Omental fat pad (tissue), 4 donors: Measurements from ENCODE around the gene CASK. TPM values are rescaled to one million over a fixed set of nuclear protein-coding genes. Genes with fewer than 3 reads are reported as not detected.
"Not testable (repeated sequence)": the region's sequence is repeated elsewhere in the genome, so short reads cannot be mapped to it uniquely, and the experiment has no call there.

Experiments used
- ATAC-seq: fragments of 150-250 bp; one replicate; pipeline ENCODE4 v1.9.1; 2016; ENCODE audit warnings: mild to moderate bottlenecking, moderate library complexity; ENCODE audit not compliant: low FRiP score
- DNase-seq: peaks from one replicate; pipeline ENCODE4 v3.0.0-alpha.2; 2019; ENCODE audit warnings: low spot score
- total RNA-seq, 4 donors: library from RNA; depleted of rRNA; stranded (reverse); fragments of >200 nt; gene quantifications; one replicate each; pipeline ENCODE4 v1.1.0, GENCODE V29; 2016
- TF ChIP-seq, protein P1 (sequence below), 3 donors: fragments of 450-650 bp; IDR thresholded peaks; one replicate each; pipeline ENCODE4 v1.5.1; 2016 to 2017; ENCODE audit warnings: antibody characterized with exemption in 3 of 3, mild to moderate bottlenecking in 3 of 3, moderate library complexity in 2 of 3

Gene CASK
- total RNA-seq, 4 donors from 2014 or later: 26.8 to 42.4 (median 32.9) TPM

DNA sequence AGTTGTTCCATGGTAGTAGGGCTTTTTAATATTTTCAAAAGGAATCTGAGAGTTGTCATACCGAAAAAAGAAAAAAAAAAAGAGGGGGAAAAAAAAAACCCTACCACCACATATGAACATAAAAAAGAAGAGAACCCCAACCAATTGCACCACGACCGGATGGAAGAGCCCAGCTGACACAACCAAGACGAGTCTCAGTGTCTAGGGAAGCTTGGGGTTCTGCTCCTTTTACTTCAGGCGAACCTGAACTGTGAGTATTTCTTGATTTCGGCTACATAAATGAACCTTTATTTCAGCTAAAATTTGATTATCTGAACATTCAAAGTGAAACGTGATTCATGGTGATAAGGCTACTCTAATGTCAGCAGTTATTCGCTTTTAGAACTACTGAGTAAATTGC is 234.5 kb downstream of the CASK start, which contains the start of gene GPR34:
Gene GPR34 (plus strand): TSS at position 139 of the 400 bp plus-strand sequence. CDS start 6,661 bp downstream, outside the sequence.
- DNase-seq (no peak), ATAC-seq (no peak)
- TF ChIP-seq, protein P1, sequence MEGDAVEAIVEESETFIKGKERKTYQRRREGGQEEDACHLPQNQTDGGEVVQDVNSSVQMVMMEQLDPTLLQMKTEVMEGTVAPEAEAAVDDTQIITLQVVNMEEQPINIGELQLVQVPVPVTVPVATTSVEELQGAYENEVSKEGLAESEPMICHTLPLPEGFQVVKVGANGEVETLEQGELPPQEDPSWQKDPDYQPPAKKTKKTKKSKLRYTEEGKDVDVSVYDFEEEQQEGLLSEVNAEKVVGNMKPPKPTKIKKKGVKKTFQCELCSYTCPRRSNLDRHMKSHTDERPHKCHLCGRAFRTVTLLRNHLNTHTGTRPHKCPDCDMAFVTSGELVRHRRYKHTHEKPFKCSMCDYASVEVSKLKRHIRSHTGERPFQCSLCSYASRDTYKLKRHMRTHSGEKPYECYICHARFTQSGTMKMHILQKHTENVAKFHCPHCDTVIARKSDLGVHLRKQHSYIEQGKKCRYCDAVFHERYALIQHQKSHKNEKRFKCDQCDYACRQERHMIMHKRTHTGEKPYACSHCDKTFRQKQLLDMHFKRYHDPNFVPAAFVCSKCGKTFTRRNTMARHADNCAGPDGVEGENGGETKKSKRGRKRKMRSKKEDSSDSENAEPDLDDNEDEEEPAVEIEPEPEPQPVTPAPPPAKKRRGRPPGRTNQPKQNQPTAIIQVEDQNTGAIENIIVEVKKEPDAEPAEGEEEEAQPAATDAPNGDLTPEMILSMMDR (IDR thresholded peaks at IDR 0.05): no peak

DNA sequence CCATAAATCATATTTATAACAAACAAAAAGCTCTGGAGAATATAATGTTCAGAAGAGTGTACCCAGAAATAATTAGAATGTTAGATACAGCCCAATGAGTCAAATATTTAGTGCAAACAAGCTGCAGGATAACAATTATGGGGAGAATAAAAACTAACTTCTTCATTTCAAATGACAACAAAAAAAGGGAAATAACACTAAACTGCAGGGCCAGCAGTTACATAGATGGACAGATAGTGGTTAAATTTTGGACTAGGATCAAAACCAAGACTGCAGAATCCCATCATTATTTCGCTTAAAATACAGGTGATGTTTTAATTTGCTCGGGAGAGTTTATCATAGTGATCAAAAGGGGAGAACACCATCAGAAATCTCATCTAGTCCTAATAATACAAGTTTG is 235.2 kb downstream of the CASK start:
- ATAC-seq: no peak
- TF ChIP-seq, protein P1 (IDR thresholded peaks at IDR 0.05): no peak
- no peak for DNase-seq

DNA sequence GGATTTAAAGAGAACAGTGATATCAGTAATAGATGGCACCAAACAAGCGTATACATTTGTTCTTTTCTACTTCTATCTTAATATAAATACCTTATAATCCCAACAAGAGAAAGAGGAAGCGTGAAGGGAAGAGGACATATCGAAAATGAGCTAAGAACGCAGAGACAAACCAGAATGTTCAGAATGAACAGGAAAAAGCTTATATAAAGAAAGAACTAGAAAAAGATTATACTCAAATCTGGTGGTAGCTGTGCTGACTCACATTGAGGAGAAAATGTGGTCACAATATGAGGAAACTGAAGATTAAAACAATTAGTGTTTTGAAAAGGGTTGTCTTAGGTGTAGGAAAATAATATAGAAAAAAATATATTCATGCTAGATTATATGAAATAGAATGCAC is 236.6 kb downstream of the CASK start:
- DNase-seq: no peak
- TF ChIP-seq, protein P1 (IDR thresholded peaks at IDR 0.05): no peak
- ATAC-seq: no peak

DNA sequence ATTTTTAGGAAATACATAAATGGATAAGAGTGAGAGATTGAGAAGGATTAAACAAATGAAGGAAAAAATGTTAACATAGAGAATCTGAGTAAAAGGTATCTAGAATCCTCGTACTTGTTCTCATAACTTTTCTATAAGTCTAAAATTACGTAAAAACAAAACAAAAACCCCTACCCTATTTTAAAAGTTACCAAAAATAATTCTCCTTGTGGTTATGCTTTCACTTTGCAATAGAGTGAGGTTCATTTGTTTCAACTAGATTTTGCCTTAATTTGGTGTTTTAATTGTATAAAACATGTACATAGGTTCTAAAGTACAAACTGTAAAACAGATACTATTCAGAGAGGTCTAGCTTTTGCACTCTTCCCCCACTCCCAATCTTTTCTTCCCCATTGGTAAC is 238.4 kb downstream of the CASK start:
- ATAC-seq (no peak), DNase-seq (no peak)
- TF ChIP-seq, protein P1 (IDR thresholded peaks at IDR 0.05): no peak

DNA sequence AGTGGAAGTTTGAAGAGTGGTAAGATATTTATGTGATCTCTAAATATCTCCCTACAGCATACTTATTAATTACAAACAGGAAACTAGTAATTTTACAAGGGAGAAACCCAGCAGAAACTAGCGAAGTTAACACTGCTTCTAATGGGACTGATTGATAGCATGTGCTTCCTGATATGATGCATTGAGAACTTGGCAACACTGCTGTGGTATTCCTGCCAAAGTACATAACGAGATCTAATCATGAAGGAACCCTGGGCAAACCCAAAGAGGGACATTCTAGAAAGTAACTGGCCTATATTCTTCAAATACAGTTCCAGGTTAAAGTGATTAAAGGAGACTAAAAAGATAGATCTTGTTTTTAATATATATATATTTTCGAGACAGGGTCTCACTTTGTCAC is 239.2 kb downstream of the CASK start:
- no peak for DNase-seq
- ATAC-seq: no peak
- TF ChIP-seq, protein P1 (IDR thresholded peaks at IDR 0.05): no peak

DNA sequence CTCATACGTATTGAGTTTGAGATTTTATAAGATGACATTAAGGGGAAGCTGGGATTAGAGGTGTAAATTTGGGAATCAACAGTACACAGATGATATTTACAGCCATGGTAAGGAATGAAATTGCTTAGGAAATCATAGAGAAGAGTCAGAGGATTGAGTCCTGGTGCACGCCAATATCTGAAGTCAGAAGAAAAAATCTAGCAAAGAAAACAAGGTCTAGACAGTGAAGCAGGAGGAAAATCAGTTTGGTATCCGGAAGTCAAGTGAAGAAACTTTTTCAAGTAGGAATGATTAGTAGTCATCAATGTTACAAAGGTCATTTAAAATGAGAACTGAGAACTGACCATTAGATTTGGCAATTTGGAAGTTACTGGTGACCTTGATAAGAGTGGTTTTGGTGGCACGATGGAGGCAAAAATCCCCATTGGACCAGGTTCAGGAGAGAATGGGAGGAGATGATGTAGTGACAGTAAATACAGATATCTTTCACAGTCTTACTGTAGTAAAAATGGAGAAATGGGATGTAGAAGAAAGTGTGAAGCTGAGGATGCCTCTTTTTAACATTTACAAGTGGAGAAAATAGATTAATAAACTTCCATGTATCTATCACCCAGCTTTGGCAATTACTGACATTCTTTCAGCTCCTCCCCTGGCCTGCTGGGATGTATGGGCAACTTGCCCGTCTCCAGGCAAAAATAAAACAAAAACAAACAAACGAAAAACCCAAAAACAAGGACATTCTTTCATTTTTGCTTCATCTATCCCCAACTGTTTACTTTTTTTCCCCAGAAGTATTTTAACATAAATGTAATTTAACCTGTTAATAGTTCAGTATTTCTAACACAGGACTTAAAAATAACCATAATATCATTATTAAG is 245.9 kb downstream of the CASK start:
- DNase-seq (no peak), ATAC-seq (no peak)
- TF ChIP-seq, protein P1 (IDR thresholded peaks at IDR 0.05): no peak

DNA sequence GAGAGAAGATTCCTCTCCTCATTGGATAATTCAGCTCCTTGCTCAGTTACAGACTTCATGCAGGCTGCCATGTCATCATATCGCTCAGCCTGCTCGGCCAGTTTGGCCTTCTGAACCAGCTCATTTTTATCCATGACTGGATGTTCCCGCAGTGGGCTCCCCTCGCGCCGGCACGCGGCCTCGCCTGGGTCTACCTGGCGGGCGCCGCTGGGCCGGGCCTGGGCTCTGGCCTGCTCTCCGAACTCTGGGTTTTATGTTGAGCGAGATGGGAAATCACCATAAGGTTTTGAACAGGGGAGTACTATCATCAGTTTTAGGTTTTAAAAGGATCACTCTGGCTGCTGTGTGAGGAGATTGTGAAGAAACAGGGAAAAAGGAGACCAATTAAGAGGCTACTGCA is 247.0 kb downstream of the CASK start:
- ATAC-seq: not testable (repeated sequence)

More for the DNA sequence above, 247.0 kb downstream of the CASK start:
- DNase-seq: not testable (repeated sequence)
